Liver (tissue), 9 donors: Measurements from ENCODE around the gene MAP7D1. TPM values are rescaled to one million over a fixed set of nuclear protein-coding genes. Genes with fewer than 3 reads are reported as not detected.

Experiments used
- DNase-seq: peaks from one replicate; pipeline ENCODE4 v3.0.0-alpha.2; 2017; ENCODE audit warnings: low spot score
- H3K27ac ChIP-seq, 2 donors: one replicate each; pipeline ENCODE4 v1.7.0; 2013; ENCODE audit warnings: inconsistent platforms in 2 of 2, low read length in 2 of 2, control low read depth in 1 of 2, low read depth in 1 of 2, mild to moderate bottlenecking in 1 of 2
- H3K27me3 ChIP-seq, 4 donors: one replicate each; pipeline versions ENCODE4 v1.6.1 to v1.7.0; 2013; ENCODE audit warnings: low read length in 3 of 4, inconsistent platforms in 1 of 4, mild to moderate bottlenecking in 1 of 4, moderate library complexity in 1 of 4; ENCODE audit not compliant: control insufficient read depth in 4 of 4, insufficient read depth in 4 of 4
- H3K36me3 ChIP-seq, 4 donors: one replicate each; pipeline versions ENCODE4 v1.6.1 to v1.7.0; 2013; ENCODE audit warnings: low read length in 3 of 4, mild to moderate bottlenecking in 3 of 4, low read depth in 1 of 4, moderate library complexity in 1 of 4; ENCODE audit not compliant: control insufficient read depth in 4 of 4, insufficient read depth in 3 of 4
- H3K4me1 ChIP-seq, 4 donors: one replicate each; pipeline versions ENCODE4 v1.6.1 to v1.7.0; 2013; ENCODE audit warnings: low read length in 3 of 4, mild to moderate bottlenecking in 3 of 4, moderate library complexity in 1 of 4; ENCODE audit not compliant: control insufficient read depth in 4 of 4, insufficient read depth in 4 of 4
- H3K4me3 ChIP-seq, 3 donors: one replicate each; pipeline versions ENCODE4 v1.6.1 to v1.7.0; 2013; ENCODE audit warnings: low read length in 3 of 3, control low read depth in 1 of 3, low read depth in 1 of 3, mild to moderate bottlenecking in 1 of 3
- H3K9ac ChIP-seq, 2 donors: one replicate each; pipeline ENCODE4 v1.7.0; 2013; ENCODE audit warnings: low read length in 2 of 2, mild to moderate bottlenecking in 2 of 2, moderate library complexity in 2 of 2, control low read depth in 1 of 2, low read depth in 1 of 2
- H3K9me3 ChIP-seq, 4 donors: one replicate each; pipeline versions ENCODE4 v1.6.1 to v1.7.0; 2013; ENCODE audit warnings: low read length in 3 of 4; ENCODE audit not compliant: control insufficient read depth in 4 of 4
- EGR1 ChIP-seq, 2 donors: IDR thresholded peaks; 2 replicates each; pipeline ENCODE4 v1.6.1; 2016 to 2018; ENCODE audit warnings: antibody characterized with exemption in 2 of 2, low read depth in 2 of 2
- GABPA ChIP-seq, 2 donors: IDR thresholded peaks in 1 of 2; conservative IDR thresholded peaks in 1 of 2; 2 replicates each; pipeline ENCODE4 v1.6.1; 2016; ENCODE audit warnings: antibody characterized with exemption in 2 of 2, mild to moderate bottlenecking in 1 of 2, moderate library complexity in 1 of 2
- HNF4A ChIP-seq, 2 donors: conservative IDR thresholded peaks; 2 replicates each; pipeline ENCODE4 v1.6.1; 2016; ENCODE audit warnings: antibody characterized with exemption in 2 of 2, mild to moderate bottlenecking in 2 of 2
- JUND ChIP-seq, 2 donors: IDR thresholded peaks; 2 replicates each; pipeline ENCODE4 v1.6.1; 2016; ENCODE audit warnings: antibody characterized with exemption in 2 of 2
- RAD21 ChIP-seq, 2 donors: IDR thresholded peaks; 2 replicates each; pipeline ENCODE4 v1.6.1; 2016; ENCODE audit warnings: antibody characterized with exemption in 2 of 2, mild to moderate bottlenecking in 2 of 2
- RXRA ChIP-seq, 2 donors: IDR thresholded peaks; 2 replicates each; pipeline ENCODE4 v1.6.1; 2017 to 2018; ENCODE audit warnings: antibody characterized with exemption in 2 of 2, mild to moderate bottlenecking in 1 of 2
- SP1 ChIP-seq: IDR thresholded peaks from 2 replicates; pipeline ENCODE4 v1.6.1; 2018; ENCODE audit warnings: antibody characterized with exemption, mild to moderate bottlenecking
- TAF1 ChIP-seq: conservative IDR thresholded peaks from 2 replicates; pipeline ENCODE4 v1.6.1; 2016; ENCODE audit warnings: antibody characterized with exemption, mild to moderate bottlenecking
- YY1 ChIP-seq: IDR thresholded peaks from 2 replicates; pipeline ENCODE4 v1.6.1; 2016; ENCODE audit warnings: antibody characterized with exemption, mild to moderate bottlenecking
- WGBS: extraction: QIAGEN DNeasy Blood & Tissue Kit; methylation state at CpG from one replicate; pipeline ENCODE4 v1.1.7; 2013; 5-methylcytosine and 5-hydroxymethylcytosine counted together
- polyA plus RNA-seq, 2 donors: library from polyadenylated mRNA; stranded (reverse) in 1 of 2; unstranded in 1 of 2; fragments of 200-250 nt in 1 of 2; fragments of >200 nt in 1 of 2; fragmentation: Nextera tagmentation in 1 of 2; extraction: Ambion mirVana in 1 of 2; gene quantifications; one replicate each; pipeline versions ENCODE4 v1.2.1 to v1.2.3, GENCODE V29; 2013 to 2015
- total RNA-seq, 2 donors: library from RNA; depleted of rRNA; stranded (reverse); fragments of >200 nt; gene quantifications; one replicate each; pipeline ENCODE4 v1.2.3, GENCODE V29; 2014
- TF ChIP-seq, protein P1 (sequence below): IDR thresholded peaks from 2 replicates; pipeline ENCODE4 v1.6.1; 2016; ENCODE audit warnings: antibody characterized with exemption
- TF ChIP-seq, protein P2 (sequence below): fragments of 150-350 bp; IDR thresholded peaks from 2 replicates; pipeline ENCODE4 v1.5.1; 2017; ENCODE audit warnings: improper control_type of control experiment, low read depth, low read length; ENCODE audit not compliant: missing input control
- TF ChIP-seq, protein P3 (sequence below): IDR thresholded peaks from 2 replicates; pipeline ENCODE4 v1.6.1; 2016; ENCODE audit warnings: antibody characterized with exemption
- donor health status: healthy.
- donor health status: healthy.
- donor health status: healthy.
- donor health status: healthy.
- donor health status: healthy.

MAP7D1 gene
- total and polyA plus RNA-seq, 4 donors, result 5.6 to 15.1 (median 12.9) TPM

DNA sequence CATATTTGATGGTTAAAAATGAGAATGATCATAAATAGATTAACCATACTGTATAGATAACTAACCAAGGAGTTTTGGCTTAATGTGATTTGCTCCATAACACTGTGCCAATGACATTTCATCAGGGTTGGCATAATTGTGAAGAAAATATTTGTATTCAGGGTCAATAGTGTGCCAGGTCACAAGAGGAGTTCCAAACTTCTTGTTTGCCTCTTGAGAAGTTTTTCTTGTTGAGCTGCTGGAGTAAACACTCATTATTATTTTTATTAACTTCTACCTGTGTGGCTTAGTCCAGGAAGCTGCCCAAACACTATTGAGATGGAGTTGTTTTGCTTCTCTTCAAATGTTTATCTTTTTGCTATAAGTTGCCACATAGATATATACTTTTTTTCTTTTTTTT is 7.5 kb downstream of the MAP7D1 start:
- Histone ChIP-seq H3K27ac (no peak overlapping the region), H3K4me3 (no peak overlapping the region), H3K9me3 (no peaks in the 10 kb centered on the region), H3K4me1 (peaks cover 2 to 15% (median 5%) of the 10 kb centered on the region in 4 donors), H3K9ac (no peak overlapping the region), H3K36me3 (no peaks in the 10 kb centered on the region), H3K27me3 (no peaks in the 10 kb centered on the region)
- TF ChIP-seq, protein P1, sequence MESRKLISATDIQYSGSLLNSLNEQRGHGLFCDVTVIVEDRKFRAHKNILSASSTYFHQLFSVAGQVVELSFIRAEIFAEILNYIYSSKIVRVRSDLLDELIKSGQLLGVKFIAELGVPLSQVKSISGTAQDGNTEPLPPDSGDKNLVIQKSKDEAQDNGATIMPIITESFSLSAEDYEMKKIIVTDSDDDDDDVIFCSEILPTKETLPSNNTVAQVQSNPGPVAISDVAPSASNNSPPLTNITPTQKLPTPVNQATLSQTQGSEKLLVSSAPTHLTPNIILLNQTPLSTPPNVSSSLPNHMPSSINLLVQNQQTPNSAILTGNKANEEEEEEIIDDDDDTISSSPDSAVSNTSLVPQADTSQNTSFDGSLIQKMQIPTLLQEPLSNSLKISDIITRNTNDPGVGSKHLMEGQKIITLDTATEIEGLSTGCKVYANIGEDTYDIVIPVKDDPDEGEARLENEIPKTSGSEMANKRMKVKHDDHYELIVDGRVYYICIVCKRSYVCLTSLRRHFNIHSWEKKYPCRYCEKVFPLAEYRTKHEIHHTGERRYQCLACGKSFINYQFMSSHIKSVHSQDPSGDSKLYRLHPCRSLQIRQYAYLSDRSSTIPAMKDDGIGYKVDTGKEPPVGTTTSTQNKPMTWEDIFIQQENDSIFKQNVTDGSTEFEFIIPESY, result no peak
- DNase-seq, result no peak

DNA sequence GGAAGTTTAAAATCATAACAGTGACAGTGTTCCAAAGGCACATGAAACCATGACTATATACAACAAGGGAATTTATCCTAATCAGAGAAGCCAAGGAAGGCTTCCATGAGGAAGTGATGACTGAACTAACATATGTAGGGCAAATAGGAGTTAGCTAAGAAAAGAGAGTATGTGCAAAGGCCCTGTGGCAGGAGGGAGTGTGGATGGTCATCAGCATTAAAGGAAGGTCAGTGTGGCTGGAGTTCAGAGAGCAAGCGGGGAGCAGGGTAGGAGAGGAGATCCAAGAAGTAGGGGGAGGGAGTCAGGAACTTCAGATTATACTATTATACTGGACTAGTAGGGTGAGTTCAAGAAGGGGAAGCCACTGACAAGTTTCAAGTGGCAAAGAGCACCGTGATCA is 8.4 kb downstream of the MAP7D1 start:
- DNase-seq, result no peak
- no peaks in the 10 kb centered on the region for H3K9me3 ChIP-seq
- no peaks in the 10 kb centered on the region for H3K27me3 ChIP-seq
- TF ChIP-seq, protein P2, sequence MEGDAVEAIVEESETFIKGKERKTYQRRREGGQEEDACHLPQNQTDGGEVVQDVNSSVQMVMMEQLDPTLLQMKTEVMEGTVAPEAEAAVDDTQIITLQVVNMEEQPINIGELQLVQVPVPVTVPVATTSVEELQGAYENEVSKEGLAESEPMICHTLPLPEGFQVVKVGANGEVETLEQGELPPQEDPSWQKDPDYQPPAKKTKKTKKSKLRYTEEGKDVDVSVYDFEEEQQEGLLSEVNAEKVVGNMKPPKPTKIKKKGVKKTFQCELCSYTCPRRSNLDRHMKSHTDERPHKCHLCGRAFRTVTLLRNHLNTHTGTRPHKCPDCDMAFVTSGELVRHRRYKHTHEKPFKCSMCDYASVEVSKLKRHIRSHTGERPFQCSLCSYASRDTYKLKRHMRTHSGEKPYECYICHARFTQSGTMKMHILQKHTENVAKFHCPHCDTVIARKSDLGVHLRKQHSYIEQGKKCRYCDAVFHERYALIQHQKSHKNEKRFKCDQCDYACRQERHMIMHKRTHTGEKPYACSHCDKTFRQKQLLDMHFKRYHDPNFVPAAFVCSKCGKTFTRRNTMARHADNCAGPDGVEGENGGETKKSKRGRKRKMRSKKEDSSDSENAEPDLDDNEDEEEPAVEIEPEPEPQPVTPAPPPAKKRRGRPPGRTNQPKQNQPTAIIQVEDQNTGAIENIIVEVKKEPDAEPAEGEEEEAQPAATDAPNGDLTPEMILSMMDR, result no peak
- TF ChIP-seq EGR1 (IDR thresholded peaks at IDR 0.05; ENCODE audit: low read depth in 2 of 2) (no peak), RXRA (IDR thresholded peaks at IDR 0.05) (no peak), HNF4A (conservative IDR thresholded peaks at IDR 0.05) (no peak), TAF1 (no peak)
- 91% methylated on average over 2 of the region's 2 CpGs for WGBS
- no peak overlapping the region for H3K4me3 ChIP-seq
- H3K4me1 ChIP-seq, result peaks cover 2 to 12% (median 5%) of the 10 kb centered on the region in 4 donors
- H3K36me3 ChIP-seq, result no peaks in the 10 kb centered on the region
- H3K27ac ChIP-seq, result no peak overlapping the region
- H3K9ac ChIP-seq, result no peak overlapping the region

DNA sequence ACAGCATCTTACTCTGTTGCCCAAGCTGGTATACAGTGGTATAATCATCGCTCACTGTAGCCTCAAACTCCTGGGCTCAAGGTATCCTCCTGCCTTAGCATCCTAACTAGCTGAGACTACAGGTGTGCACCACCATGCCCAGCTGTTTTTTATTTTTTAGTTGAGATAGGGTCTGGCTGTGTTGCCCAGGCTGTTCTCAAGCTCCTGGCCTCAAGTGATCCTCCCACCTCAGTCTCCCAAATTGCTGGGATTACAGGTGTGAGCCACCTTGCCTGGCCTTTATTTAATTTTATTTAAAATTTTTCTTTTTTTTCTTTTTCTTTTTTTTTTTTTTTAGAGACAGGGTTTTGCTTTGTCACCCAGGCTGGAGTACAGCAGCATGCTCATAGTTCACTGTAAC is 9.2 kb downstream of the MAP7D1 start:
- no peaks in the 10 kb centered on the region for H3K27me3 ChIP-seq
- H3K4me1 ChIP-seq, result peaks cover 2 to 12% (median 5%) of the 10 kb centered on the region in 4 donors
- no peaks in the 10 kb centered on the region for H3K36me3 ChIP-seq
- no peaks in the 10 kb centered on the region for H3K9me3 ChIP-seq
- no peak overlapping the region for H3K27ac ChIP-seq
- WGBS, result 98% methylated on average over 1 of the region's 1 CpG
- H3K9ac ChIP-seq, result no peak overlapping the region
- H3K4me3 ChIP-seq, result no peak overlapping the region
- no peak for DNase-seq
- TF ChIP-seq YY1, result no peak

DNA sequence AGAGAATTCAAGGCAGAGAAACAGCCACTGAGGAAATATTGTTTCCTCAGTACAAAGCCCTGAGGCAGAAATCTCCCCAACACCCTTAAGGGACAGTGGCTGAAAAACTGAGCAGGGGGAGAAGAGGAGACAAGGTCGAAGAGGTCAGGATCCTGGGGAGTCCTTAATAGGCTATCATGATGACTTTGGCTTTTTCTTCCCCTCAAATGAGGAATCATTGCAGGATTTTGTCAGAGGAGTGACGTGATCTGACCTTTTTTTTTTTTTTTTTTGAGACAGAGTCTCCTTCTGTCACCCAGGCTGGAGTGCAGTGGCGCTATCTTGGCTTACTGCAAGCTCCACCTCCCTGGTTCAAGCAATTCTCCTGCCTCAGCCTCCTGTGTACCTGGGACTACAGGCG is 10.2 kb downstream of the MAP7D1 start:
- 69% methylated on average over 4 of the region's 4 CpGs for WGBS
- DNase-seq, result no peak
- Histone ChIP-seq H3K4me3 (no peak overlapping the region), H3K27ac (no peak overlapping the region), H3K36me3 (peaks cover 0 to under 1% (median 0%) of the 10 kb centered on the region in 4 donors), H3K27me3 (no peaks in the 10 kb centered on the region), H3K9ac (no peak overlapping the region), H3K9me3 (no peaks in the 10 kb centered on the region), H3K4me1 (peaks cover 0 to 12% (median 5%) of the 10 kb centered on the region in 4 donors)
- no peak for TF ChIP-seq JUND (IDR thresholded peaks at IDR 0.05)
- TF ChIP-seq, protein P1, result no peak
- TF ChIP-seq, protein P3, sequence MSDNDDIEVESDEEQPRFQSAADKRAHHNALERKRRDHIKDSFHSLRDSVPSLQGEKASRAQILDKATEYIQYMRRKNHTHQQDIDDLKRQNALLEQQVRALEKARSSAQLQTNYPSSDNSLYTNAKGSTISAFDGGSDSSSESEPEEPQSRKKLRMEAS, result no peak
- TF ChIP-seq SP1, result no peak
- no peak for TF ChIP-seq RAD21 (IDR thresholded peaks at IDR 0.05)
- TF ChIP-seq, protein P2, result no peak
- no peak for TF ChIP-seq GABPA (IDR thresholded peaks at IDR 0.05 in 1 of 2, conservative IDR thresholded peaks at IDR 0.05 in 1 of 2)
